SU-DHL-6 (cell line): ENCODE data around the gene GXYLT1.

Source experiments
- H2AFZ ChIP-seq: fragments of 200-600 bp; sonication (generic); 2 replicates; pipeline ENCODE4 v1.6.1; 2014; ENCODE audit warnings: low read depth, mild to moderate bottlenecking, moderate library complexity, mixed read lengths, antibody characterized with exemption, low read length; ENCODE audit not compliant: severe bottlenecking
- H3F3A ChIP-seq: fragments of 200-600 bp; shearing (Covaris generic); 2 replicates; pipeline ENCODE4 v1.6.0; 2016; ENCODE audit warnings: antibody characterized with exemption, mild to moderate bottlenecking; ENCODE audit not compliant: insufficient read depth
- H3K27ac ChIP-seq: fragments of 200-600 bp; sonication (generic); 2 replicates; pipeline ENCODE4 v1.5.1; 2016; ENCODE audit warnings: low read depth, mild to moderate bottlenecking, low read length, moderate library complexity, mixed read lengths
- H3K27me3 ChIP-seq: fragments of 200-600 bp; sonication (generic), shearing (Covaris generic); 2 replicates; pipeline ENCODE4 v1.6.0; 2014; ENCODE audit warnings: mild to moderate bottlenecking, low read length
- H3K36me3 ChIP-seq: fragments of 200-600 bp; sonication (generic); 2 replicates; pipeline ENCODE4 v1.6.1; 2014; ENCODE audit warnings: mild to moderate bottlenecking, low read length, mixed read lengths
- H3K4me2 ChIP-seq: fragments of 300-600, 200-600 bp; shearing (Covaris generic), sonication (generic); 2 replicates; pipeline ENCODE4 v1.6.0; 2014; ENCODE audit warnings: low read length, low read depth, mild to moderate bottlenecking; ENCODE audit not compliant: poor library complexity, severe bottlenecking
- H3K4me3 ChIP-seq: fragments of 200-600 bp; sonication (generic); 2 replicates; pipeline ENCODE4 v1.5.1; 2014; ENCODE audit warnings: antibody characterized with exemption, low read length, mild to moderate bottlenecking, mixed read lengths; ENCODE audit not compliant: insufficient read depth, poor library complexity, severe bottlenecking
- H3K79me2 ChIP-seq: fragments of 200-600 bp; sonication (generic); 2 replicates; pipeline ENCODE4 v1.6.1; 2014; ENCODE audit warnings: mild to moderate bottlenecking, low read length, moderate library complexity; ENCODE audit not compliant: insufficient read depth
- H3K9ac ChIP-seq: fragments of 200-600 bp; sonication (generic); 2 replicates; pipeline ENCODE4 v1.7.0; 2014; ENCODE audit warnings: mild to moderate bottlenecking, low read length
- H3K9me2 ChIP-seq: fragments of 200-600 bp; sonication (generic); replicated peaks from 2 replicates; pipeline ENCODE4 v1.6.1; 2014; ENCODE audit warnings: low read length; ENCODE audit not compliant: insufficient read depth
- H3K9me3 ChIP-seq: fragments of 200-600 bp; sonication (generic); 2 replicates; pipeline ENCODE4 v1.6.1; 2014; ENCODE audit warnings: low read length, mixed read lengths; ENCODE audit not compliant: insufficient read depth
- H4K20me1 ChIP-seq: fragments of 200-600 bp; sonication (generic); 2 replicates; pipeline ENCODE4 v1.6.1; 2014; ENCODE audit warnings: low read depth, mild to moderate bottlenecking, antibody characterized with exemption, low read length, moderate library complexity, mixed read lengths
- CTCF ChIP-seq: fragments of 200-600 bp; sonication (generic); IDR thresholded peaks from one replicate; pipeline ENCODE4 v1.5.1; 2017; ENCODE audit warnings: antibody characterized with exemption, mild to moderate bottlenecking, low read length, moderate library complexity; ENCODE audit not compliant: insufficient read depth, poor library complexity, severe bottlenecking
- EZH2phosphoT487 ChIP-seq: fragments of 200-600 bp; sonication (generic), shearing (Covaris generic); conservative IDR thresholded peaks from 2 replicates; pipeline ENCODE4 v1.6.1; 2018; ENCODE audit warnings: mild to moderate bottlenecking, antibody characterized with exemption, low read length, moderate library complexity, mixed read lengths

GXYLT1 gene

GRCh38 chr12:42182394-42182793, 37.7 kb upstream of the GXYLT1 start:
- Histone ChIP-seq H3K4me3 (no peak overlapping the region), H3K27ac (no peak overlapping the region), H3K36me3 (peaks cover 5% of the 10 kb centered on the region; the same call in 1 of the 2 replicates), H4K20me1 (no peaks in the 10 kb centered on the region), H3K9ac (no peak overlapping the region), H3K79me2 (peaks cover 12% of the 10 kb centered on the region; the same call in 1 of the 2 replicates), H3K27me3 (no peaks in the 10 kb centered on the region), H3F3A (no peaks in the 10 kb centered on the region), H3K9me3 (no peaks in the 10 kb centered on the region), H3K4me2 (no peak overlapping the region), H3K9me2 (no peaks in the 10 kb centered on the region), H2AFZ (no peak overlapping the region)
- TF ChIP-seq CTCF (no peak), EZH2phosphoT487 (no peak)

GRCh38 chr12:42180990-42181596, 36.4 kb upstream of the GXYLT1 start:
- H3K36me3 ChIP-seq = peaks cover 5% of the 10 kb centered on the region; the same call in 1 of the 2 replicates
- H3K9ac ChIP-seq = no peak overlapping the region
- H3K4me2 ChIP-seq = no peak overlapping the region
- H3K4me3 ChIP-seq = no peak overlapping the region
- TF ChIP-seq CTCF (no peak), EZH2phosphoT487 (no peak)
- H3K9me3 ChIP-seq = no peaks in the 10 kb centered on the region
- H4K20me1 ChIP-seq = no peaks in the 10 kb centered on the region
- H3K9me2 ChIP-seq = no peaks in the 10 kb centered on the region
- no peaks in the 10 kb centered on the region for H3F3A ChIP-seq
- H3K27ac ChIP-seq = no peak overlapping the region
- H3K79me2 ChIP-seq = peaks cover 12% of the 10 kb centered on the region; the same call in 1 of the 2 replicates
- H2AFZ ChIP-seq = no peak overlapping the region
- H3K27me3 ChIP-seq = no peaks in the 10 kb centered on the region

GRCh38 chr12:42178101-42178500, 33.4 kb upstream of the GXYLT1 start:
- Histone ChIP-seq H3K4me2 (no peak overlapping the region), H3K27me3 (no peaks in the 10 kb centered on the region), H4K20me1 (no peaks in the 10 kb centered on the region), H3F3A (no peaks in the 10 kb centered on the region), H3K9me2 (no peaks in the 10 kb centered on the region), H3K9me3 (no peaks in the 10 kb centered on the region), H3K36me3 (0 out of 2 replicates have a peak, but pooled peaks cover 5% of the 10 kb centered on the region), H3K79me2 (peaks cover 17% of the 10 kb centered on the region; the same call in 1 of the 2 replicates), H2AFZ (no peak overlapping the region), H3K27ac (no peak overlapping the region), H3K9ac (no peak overlapping the region), H3K4me3 (no peak overlapping the region)
- TF ChIP-seq EZH2phosphoT487 = no peak
- no peak for TF ChIP-seq CTCF
